ENCODE measurements around the gene MRPL24. TPM values are rescaled to one million over a fixed set of nuclear protein-coding genes. Genes with fewer than 3 reads are reported as not detected.

MRPL24 gene
- total and polyA plus RNA-seq, 9 of the 15 experiments (the other 6 are each of a cell fraction or from before 2014, with no cell fraction given), result 74.3 to 267 (median 113) TPM

DNA sequence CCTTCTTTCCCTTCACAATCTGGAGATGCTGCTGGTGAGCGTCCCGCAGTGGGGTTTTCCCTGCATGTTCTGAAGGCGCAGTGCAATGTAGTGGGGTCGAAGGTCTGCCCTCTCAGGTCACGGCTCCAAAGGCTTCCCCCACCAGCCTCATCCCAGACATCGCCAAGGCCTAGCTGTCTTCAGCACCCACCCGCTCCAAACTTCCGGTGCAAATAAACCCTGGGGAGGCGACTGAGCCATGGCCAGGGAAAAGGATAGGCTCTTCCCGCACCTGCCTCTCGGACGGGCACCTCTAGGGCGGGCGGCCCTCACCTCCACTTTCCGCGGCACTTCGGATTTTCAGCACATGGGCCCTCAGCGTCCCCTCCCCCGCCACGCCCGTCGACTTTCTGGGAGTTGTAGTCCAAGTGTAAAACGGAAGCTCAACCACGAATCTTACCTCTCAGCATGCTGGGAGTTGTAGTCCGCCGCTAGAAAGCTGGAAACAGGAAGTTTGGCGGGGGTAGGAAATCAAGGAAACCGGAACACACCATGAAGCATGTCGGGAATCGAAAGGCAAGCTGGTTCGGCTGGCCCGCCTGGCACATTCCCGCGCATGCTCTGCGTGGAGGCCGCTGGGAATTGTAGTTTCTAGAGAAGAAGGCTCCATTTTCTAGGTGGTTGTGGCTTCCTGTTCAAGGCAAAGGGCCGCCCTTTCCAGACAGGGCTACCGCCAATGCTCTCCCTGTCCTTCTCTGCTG lies at the start of gene MRPL24 (continued):
- TF ChIP-seq ZFP36 (IDR thresholded peaks at IDR 0.05; ENCODE audit: low read depth, low read length, partially characterized antibody) (peak; percentile 40), MED1 (CRISPR knock-in tag; IDR thresholded peaks at IDR 0.05; ENCODE audit: borderline replicate concordance) (no peak), NR1H2 (CRISPR knock-in tag; IDR thresholded peaks at IDR 0.05) (no peak), NCOA1 (IDR thresholded peaks at IDR 0.05; ENCODE audit: low read depth) (peak; percentile 85), HMBOX1 (IDR thresholded peaks at IDR 0.05) (no peak), ETV1 (tag; conservative IDR thresholded peaks at IDR 0.05; ENCODE audit: low read depth) (peak; percentile 93), CHCHD3 (CRISPR knock-in tag; IDR thresholded peaks at IDR 0.05) (no peak), FOXA3 (CRISPR knock-in tag; conservative IDR thresholded peaks at IDR 0.05 in 1 of 2, IDR thresholded peaks at IDR 0.05 in 1 of 2) (no peak), PCBP1 (IDR thresholded peaks at IDR 0.05; ENCODE audit: low read depth, low read length, poor library complexity, severe bottlenecking) (no peak), ZNF224 (CRISPR knock-in tag; IDR thresholded peaks at IDR 0.05) (no peak), POLR2H (tag; IDR thresholded peaks at IDR 0.05; ENCODE audit: low read depth) (peak; percentile 64), PHF8 (IDR thresholded peaks at IDR 0.05; ENCODE audit: borderline replicate concordance, low read length) (peak; percentile 87; the same call in 1 of the 2 replicates), SIN3A (IDR thresholded peaks at IDR 0.05; ENCODE audit: borderline replicate concordance in 2 of 2, control insufficient read depth in 1 of 2, low read depth in 2 of 2, low read length in 2 of 2) (peak; percentile 94 to 95; a peak in 3 of 4 replicates), ZNF79 (CRISPR knock-in tag; IDR thresholded peaks at IDR 0.05; ENCODE audit: low read depth) (no peak), TGIF2 (CRISPR knock-in tag; IDR thresholded peaks at IDR 0.05) (no peak; the same call in 1 of the 2 replicates), RNF2 (IDR thresholded peaks at IDR 0.05) (peak; percentile 82), HCFC1 (IDR thresholded peaks at IDR 0.05; ENCODE audit: low read depth, low read length) (peak; percentile 99), HNRNPLL (IDR thresholded peaks at IDR 0.05; ENCODE audit: low read depth, low read length, poor library complexity, severe bottlenecking) (no peak), ZNF133 (CRISPR knock-in tag; IDR thresholded peaks at IDR 0.05) (no peak), ZNF707 (CRISPR knock-in tag; conservative IDR thresholded peaks at IDR 0.05) (no peak), LCOR (CRISPR knock-in tag; IDR thresholded peaks at IDR 0.05) (peak; percentile 55; the same call in 1 of the 2 replicates), TAF7 (tag; IDR thresholded peaks at IDR 0.05) (no peak), HIVEP1 (CRISPR knock-in tag; IDR thresholded peaks at IDR 0.05) (no peak)
- TF ChIP-seq, protein P1, sequence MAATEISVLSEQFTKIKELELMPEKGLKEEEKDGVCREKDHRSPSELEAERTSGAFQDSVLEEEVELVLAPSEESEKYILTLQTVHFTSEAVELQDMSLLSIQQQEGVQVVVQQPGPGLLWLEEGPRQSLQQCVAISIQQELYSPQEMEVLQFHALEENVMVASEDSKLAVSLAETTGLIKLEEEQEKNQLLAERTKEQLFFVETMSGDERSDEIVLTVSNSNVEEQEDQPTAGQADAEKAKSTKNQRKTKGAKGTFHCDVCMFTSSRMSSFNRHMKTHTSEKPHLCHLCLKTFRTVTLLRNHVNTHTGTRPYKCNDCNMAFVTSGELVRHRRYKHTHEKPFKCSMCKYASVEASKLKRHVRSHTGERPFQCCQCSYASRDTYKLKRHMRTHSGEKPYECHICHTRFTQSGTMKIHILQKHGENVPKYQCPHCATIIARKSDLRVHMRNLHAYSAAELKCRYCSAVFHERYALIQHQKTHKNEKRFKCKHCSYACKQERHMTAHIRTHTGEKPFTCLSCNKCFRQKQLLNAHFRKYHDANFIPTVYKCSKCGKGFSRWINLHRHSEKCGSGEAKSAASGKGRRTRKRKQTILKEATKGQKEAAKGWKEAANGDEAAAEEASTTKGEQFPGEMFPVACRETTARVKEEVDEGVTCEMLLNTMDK (IDR thresholded peaks at IDR 0.05; ENCODE audit: borderline replicate concordance, insufficient read depth, low read depth, low read length, poor library complexity, severe bottlenecking), result no peak
